ENCODE results near the gene EGR4.
"Not testable (repeated sequence)": the region's sequence is repeated elsewhere in the genome, so short reads cannot be mapped to it uniquely, and the experiment has no call there.

The EGR4 gene

DNA sequence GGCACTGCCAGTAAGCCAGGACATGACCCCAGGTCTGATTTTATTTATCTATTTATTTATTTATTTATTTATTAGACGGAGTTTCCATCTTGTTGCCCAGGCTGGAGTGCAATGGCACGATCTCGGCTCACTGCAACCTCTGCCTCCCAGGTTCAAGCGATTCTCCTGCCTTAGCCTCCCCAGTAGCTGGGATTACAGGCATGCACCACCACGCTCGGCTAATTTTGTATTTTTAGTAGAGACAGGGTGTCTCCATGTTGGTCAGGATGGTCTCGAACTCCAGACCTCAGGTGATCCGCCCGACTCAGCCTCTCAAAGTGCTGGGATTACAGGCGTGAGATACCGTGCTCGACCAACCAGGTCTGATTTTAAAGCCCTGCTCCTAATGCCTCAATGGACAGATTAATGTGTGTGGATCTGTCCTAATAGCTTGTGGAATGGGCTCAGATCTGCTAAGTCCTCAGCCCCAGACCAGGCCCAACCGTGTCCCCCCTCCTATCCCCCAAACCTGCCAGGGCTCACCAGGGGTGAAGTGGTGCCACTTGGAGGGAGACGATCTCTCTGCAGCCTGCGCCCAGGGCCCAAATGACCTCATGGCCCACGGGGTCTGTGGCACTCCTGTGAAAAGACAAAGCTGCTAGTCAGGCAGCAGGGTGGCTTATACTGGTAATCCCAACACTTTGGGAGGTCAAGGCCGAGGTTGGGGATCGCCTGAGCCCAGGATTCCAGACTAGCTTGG lies 30.5 kb downstream of the EGR4 start:
- DNase-seq, result not testable (repeated sequence)

DNA sequence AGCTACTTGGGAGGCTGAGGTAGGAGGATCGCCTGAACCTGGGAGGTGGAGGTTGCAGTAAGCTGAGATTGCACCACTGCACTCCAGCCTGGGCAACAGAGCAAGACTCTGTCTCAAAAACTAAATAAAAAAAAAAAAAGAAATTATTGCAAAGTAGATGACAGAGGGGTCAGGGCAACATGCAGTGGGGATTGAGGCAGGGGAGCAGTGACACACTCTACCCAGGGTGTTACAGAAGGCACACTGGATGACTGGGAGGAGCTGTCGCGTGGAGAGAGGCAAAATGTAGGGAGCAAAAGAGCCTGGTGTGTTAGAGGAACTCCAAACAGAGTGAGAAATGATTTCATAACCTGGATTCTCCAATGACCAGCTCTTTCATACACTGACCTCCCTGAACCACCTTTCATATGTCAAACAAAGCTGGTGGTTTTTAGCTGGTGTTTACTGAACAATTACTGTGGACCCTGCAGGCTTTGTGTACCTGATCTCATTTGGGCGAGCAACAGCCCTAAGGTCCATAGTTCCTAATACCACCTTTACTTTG lies 31.2 kb downstream of the EGR4 start:
- no peak for DNase-seq

DNA sequence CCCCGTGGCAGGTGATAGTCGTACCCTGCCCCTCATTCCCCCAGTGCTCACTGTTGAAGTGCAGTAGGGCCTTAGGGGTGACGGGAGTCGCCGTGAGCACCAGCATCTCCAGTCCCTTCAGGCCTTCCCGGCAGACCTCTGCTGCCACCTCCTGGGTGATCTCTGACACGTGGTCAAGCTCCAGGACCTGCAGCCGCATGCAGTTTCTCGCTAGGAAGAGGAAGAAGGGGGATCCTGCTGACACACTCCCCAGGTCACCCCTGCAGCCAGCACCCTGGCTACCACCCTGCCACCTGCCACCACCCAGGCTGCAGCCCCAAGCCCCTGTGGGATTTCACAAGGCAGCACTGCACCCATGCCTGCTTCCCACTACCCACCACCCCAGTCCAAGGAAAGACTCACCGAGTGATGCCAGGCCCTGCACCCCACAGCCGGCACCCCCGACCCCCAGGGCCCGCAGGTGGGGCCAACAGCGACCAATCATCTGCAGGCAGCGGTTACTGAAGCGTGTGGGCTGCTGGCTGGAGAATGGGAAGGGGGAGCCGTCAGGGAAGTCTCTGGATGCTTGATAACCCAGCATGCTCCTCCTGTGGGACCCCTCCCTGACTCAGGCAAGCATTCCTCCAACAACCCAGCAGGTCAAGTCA lies 32.9 kb downstream of the EGR4 start:
- peak; percentile 5 to 16 for DNase-seq

DNA sequence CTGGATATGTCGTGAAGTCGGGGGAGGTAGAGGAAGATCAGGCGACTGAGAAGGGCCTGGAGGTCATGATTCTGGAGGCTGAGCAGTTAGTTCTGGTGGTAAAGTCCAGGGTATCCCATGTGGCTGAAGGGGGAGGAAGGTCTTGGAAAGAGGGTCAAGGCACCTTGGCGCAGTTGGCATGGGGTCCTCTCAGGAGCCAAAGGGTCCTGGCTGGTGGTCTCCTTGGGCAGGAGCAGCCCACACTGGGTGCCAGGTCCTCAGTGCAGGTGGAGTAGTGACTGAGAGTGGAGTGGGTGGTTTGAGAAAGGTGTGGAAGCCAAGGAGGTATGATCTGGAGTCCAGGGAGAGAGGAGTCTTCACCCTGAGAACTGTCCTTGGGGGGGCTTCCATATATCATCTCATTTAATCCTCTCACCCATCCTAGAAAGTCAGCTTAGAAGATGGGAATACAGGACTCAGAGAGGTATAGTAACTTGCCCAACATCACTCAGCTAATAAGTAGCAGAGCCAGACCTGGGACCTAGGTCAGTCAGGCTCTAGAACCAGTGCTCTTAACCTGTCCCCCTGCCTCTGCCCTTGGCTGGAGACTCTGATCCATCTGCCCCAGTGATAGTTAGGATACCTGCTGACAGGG lies 33.5 kb downstream of the EGR4 start:
- no peak for DNase-seq

DNA sequence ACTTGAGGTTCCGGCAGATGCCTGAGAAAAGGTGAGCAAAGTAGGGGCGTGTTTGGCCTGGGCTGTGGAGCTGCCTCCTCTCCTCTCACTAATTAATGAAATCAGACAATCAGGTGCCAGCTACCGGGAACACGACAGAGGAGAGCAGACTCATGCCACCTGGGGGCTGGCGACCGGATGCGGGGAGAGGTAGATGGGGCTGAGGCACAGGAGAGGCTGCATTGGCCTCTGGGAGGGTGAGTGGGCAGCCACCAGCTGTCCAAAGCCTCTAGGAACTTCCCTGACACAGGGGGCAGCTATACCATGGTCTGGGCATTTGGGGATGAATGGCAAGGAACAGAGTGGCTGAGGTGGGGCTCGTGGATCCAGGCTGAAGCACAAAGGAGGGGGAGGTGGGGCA lies 34.1 kb downstream of the EGR4 start:
- no peak for DNase-seq

DNA sequence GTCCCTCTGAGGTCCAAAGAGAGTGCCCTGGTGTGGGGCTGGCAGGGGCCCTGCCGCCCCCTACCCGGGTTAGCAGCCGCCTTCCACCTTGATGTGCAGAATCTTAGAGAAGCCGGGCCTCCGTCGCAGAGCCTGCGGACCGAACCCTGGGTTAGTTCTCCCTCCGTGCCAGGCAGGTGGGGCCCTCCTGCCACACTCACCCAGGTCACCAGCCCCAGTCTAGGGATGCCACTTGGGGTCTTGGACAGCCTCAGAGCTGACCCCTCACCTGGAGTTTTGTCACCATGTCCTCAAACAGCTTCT lies 34.5 kb downstream of the EGR4 start:
- DNase-seq, result no peak

DNA sequence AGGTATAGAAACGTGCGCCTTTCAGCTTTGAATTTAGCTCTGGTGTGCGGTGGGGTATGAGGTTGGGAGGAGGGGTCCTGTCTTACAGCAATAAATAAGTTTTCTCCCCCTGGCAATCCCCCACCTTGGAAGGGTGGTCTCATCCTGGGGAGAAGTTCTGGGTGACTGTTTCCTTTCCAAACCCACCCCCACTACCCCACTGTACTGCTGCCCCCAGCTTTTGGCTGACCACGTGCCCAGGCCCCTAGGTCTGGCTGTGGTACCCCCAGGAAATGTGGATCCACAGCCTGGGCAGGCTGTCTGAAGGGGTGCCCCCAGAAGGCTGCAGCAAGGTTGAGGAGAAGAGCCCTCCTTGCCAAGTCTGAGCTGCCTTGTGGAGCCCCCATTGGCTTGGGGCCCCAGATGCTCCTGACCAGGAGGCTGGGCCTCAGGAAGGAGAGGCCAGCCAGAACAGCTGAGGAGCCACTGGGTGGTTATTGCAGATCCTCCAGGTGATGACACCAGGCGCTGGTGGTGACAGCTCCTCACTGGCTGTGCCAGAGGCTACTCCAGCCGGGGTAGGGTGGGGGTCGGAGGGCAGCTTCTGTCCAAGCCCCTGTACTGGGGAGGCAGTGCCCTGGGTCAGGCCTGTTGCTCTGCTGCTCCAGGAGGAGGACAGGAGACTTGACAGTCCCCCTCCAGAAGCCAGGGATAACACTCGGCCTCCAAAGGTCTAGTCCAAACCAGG lies 35.0 kb downstream of the EGR4 start:
- DNase-seq, result no peak

DNA sequence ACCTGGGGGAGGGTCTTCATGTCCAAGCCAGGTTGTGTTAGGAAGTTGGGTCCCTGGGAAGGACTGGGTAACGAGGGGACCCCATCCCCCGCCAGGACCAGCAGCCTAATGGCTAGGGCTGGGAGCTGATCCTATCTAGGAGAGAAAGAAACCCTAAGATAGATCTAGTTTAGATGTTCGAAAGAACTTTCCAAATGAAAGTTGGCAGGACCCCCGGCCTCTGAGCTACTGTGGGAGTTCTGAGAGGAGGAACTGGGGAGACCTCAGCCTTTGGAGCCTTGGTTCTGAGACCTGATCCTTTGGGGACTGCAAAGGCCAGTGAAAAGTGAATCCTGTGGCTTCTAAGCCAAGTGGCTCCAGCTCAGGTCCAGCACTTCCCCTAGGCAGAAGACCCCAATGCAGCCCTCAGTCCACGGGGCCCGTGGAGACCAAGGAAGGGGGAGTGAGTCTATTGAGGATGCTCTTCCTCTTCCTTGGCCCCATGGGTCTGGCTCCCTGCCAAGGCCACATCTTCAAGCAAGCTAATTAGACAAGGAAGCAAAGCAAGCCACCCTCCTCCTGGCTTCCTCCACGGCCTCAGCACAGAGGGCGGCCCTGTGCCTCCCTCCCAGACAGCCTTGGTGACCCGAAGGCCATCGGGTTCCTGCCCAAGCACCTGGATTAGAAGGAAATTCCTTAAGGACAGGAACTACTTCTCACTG lies 35.8 kb downstream of the EGR4 start:
- no peak for DNase-seq

DNA sequence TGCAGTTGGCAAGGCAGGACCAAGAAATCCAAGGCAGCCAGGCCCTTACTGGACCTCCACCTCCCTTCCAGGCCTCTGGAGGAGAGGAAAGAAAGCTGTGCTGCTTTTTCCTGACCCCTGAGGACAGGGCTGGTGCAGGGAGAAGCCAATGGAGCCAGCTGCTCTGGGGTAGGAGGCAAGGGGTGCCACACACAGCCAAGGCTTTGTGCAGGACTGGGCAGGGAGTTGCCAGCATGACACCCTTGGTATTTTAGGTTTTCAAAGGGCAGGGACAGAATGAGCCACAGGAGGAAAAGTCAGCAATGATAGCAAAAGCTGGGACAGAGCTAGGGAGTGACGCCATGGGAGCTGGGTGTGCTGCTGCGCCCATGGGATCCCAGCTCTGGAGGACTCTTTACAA lies 36.3 kb downstream of the EGR4 start:
- DNase-seq, result no peak

DNA sequence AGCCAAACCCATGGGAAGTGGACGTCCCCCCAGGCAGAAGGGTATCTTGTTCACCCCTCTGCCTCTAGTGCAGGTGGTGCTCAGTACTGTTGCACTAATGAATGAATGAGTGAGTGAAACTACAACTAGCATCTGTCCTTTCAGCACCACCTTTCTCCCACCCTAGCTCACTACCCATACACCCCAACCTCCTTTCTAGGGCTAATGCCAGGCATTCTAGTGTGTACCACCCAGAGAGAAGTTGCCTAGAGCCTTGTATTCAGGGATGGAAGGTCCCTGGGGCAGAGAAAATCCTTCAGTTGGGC lies 36.8 kb downstream of the EGR4 start:
- no peak for DNase-seq

DNA sequence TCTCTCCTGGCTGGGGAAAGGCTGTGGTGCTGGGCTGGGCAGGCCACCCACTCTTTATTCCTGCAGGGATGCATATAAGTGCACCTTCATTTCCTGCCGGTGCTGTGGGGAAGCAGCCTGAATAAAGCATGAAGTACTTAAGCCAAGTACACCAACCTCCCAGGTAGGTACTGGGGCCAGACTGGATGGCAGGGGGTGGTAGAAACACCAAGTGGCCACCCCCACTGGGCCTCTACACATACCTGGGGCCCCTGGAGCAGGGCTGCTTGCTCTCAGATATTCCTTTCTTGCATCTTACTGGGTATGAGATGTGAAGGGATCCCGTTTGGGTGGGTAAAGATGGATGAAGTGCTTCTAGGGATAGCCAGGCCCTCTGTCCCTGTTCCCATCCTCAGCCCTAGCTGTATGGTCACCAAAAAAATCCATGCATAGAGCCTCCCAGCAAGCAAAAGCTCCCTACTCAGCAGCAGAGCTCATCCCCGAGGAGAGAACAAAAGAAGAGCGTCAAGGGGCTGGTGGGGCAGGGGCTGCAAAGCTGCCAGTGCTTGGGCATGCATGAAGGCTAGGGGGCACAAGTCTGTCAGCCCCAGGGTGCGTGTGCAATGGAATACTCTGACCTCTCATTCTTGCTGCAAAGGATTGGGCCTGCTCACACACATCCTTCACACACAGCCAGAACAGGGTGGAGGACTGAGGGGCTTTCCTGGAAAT lies 37.3 kb downstream of the EGR4 start:
- no peak for DNase-seq

DNA sequence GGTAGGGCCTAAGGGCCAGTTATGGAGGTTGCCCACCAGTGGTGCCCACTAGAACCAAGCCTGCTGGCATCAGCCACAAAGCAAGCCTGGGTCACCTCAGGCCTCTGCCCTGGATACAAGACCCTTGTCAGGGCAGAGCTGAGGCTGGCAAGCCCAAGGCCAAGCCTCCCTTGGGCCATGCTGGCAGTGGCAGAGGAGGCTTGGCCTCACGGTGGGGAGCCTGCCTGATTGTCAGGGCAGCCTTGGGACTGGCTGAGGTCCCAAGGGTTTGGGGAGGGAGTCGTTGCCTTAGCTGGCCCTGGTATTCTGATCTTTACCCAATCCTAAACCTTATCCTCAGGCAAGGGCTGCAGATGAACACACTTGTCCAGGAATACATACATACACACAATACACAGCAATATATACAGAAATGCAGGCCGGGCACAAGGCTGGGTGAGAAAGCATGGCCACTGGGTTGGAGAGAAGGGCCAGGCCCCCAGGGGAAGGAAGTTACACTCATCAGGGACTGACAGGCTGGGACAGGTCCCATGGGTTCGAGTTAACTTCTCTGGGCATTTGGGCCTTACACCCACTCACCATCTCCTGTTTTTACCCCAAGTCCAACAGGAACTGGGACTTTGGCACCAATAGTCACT lies 38.2 kb downstream of the EGR4 start:
- no peak for DNase-seq

DNA sequence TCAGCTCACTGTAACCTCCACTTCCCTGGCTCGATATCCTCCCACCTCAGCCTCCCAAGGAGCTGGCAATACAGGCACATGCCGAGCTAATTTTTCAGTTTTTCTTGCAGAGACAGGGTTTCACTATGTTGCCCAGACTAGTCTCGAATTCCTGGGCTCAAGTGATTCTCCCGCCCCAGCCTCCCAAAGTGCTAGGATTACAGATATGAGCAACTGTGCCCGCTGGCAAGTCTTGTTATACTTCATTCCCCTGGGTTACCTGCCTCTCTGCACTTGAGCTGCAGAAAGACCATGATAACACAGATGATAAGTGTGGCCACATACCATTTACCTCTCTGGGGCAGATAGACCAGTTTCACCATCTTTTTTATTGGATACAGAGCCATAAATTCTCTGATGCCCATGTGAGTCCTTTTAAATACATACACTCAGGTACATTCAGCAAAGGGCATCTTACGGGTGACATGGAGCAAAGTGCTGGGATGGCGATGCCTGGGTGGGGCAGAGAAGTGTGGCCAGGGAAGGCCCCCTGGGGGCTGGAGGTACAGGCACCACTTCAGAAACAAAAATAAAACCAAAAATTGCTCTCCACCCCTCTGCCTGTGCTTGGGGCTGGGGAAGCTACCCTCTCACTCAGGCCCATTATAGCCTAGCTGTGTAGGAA lies 38.9 kb downstream of the EGR4 start:
- DNase-seq, result no peak

DNA sequence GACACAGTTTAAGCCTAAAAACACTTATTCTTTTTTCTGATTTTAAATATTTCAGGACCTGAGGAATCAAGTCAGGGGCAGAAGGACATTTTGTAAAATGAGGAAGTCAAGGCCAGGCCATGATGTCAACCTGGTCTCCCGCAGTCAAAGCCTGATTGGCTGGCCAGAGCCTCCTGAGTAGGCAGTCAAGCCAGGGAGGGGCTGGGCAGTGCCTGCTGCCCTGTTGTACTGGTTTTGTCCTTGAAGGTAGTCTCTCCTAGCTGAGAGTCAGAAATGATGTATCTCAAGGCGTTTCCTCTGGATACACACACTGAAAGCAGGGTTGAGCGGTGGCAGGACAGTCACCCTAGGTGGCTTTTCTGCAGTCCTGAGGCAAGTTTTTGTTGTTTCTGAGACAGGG lies 39.4 kb downstream of the EGR4 start:
- no peak for DNase-seq

DNA sequence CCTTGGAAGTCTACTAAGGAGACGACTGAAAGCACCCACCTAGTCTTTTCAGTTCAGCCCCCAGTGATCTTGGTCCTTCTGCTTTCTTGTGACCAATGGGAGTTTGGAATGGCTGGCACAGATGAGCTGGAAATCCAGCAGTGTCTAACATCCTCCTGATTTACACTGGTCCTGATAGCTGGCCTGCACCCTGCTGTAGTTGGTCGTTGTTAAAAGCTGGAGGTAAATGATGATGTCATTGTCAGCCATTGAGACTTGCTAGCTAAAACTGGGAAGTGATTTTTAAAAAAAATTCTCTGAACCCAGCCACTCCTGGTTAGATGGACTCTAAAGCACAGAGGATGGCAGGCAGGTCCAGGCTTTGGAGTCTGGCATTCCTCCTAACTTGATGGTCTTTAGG lies 39.9 kb downstream of the EGR4 start:
- DNase-seq, result no peak

DNA sequence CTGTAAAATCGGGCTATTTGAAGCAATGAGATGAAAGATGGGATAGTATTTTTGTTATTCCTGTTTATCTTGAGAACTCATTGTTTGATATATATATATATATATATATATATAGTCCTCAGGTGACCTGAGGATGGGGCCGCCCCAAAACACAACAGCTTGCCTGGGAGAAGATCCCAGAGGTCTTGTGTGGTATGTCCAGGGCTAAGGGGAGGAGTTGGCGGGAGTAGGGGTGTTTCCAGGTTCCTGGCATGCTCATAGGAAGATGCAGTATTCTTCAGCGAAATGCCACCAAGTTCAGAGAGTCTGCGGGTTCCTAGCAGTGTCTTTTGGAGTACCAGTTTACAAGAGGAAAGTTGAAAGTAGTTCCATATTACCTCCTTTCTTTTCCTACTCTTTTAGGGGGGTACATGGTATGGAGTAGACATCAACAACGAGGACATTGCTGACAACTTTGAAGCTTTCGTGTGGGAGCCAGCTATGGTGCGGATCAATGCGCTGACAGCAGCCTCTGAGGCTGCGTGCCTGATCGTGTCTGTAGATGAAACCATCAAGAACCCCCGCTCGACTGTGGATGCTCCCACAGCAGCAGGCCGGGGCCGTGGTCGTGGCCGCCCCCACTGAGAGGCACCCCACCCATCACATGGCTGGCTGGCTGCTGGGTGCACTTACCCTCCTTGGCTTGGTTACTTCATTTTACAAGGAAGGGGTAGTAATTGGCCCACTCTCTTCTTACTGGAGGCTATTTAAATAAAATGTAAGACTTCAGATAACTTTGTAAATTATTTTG lies 40.9 kb downstream of the EGR4 start:
- no peak for DNase-seq

DNA sequence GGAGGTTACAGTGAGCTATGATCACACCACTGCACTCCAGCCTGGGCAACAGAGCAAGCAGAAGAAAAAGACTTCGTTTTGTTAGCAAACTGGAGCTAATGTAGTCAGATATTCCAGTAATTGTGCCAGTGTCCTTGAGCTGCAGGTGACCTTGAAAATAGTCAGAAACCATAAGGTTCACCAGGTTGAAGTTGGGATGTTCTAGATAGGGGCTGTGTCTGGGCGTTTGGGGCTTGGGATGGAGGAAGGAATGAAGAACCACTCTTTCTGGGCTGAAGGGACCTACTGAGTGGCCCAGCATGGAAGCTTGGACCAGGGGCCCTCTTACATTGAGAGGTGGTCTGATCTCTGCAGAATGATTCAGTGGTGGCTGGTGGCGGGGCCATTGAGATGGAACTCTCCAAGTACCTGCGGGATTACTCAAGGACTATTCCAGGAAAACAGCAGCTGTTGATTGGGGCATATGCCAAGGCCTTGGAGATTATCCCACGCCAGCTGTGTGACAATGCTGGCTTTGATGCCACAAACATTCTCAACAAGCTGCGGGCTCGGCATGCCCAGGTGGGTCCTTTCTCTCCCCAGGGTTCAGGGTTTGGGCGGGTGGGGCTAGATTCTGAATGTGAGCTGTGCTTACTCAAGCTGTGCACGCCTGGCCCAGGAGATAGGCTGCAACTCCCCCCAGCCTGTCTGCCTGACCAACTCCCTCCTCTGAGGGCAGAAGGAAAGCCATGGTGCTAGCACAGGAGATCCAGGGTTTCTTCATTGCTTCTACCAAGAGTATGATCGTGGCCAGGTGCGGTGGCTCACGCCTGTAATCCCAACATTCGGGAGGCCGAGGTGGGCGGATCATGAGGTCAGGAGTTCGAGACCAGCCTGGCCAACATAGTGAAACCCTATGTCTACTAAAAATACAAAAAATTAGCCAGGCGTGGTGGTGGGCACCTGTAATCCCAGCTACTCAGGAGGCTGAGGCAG lies 42.2 kb downstream of the EGR4 start:
- DNase-seq, result no peak

DNA sequence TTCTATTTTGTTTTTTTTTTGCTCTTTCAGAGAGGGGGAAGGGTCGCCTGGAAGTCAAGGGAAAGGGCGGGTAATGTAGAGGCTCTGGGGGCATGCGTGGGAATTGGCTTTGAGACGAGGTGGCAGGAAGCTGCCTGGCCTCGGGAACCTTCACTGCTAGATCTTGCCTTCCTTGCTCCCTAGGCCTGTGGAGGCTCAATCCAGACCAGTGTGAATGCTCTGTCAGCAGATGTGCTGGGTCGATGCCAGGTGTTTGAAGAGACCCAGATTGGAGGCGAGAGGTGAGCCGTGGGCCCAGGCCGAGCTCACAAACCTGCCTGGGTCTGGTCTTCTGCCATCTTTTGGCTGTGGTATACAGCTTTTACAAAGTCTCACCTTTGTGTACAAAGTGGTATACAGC lies 43.7 kb downstream of the EGR4 start:
- no peak for DNase-seq

DNA sequence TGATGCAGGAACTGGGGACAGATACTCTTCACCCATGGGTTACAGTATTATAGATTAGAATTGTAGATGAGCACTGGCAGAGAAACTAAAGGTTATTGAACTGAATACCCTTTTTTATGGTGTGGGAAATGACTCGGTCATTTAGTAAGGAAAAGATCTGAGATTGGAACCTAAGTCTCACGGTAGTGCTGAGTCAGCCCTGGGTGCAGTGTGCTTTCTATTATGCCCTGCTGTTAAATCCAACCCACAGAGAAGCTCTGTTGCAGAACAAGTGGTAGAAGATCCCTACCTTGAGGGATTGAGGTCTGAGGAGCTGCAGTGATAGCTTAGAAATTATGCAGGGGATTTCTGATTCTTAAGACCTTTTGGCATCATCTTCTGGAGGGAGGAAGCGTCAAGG lies 46.5 kb downstream of the EGR4 start:
- DNase-seq, result no peak

All from SHP77 (cell line).